Kidney capillary endothelial cell (primary cell): ENCODE results near the gene APOBEC3A.
A peak's percentile ranks its signal among the peaks of the same experiment; 100 is the strongest.

Experiments used
- DNase-seq: peaks from one replicate; pipeline ENCODE4 v3.0.0-alpha.2; 2018; ENCODE audit warnings: low spot score

The APOBEC3A gene

GRCh38 chr22:38957046-38957770, at the start of gene APOBEC3A:
TSS of gene APOBEC3A (plus strand) at chr22:38957609. CDS start at chr22:38957692, 83 bp downstream.
- DNase-seq = no peak

- DNase-seq = no peak
These were observed 49.6 kb upstream of the APOBEC3A start for GRCh38 chr22:38907767-38908166.

- DNase-seq = no peak
These were observed 46.0 kb upstream of the APOBEC3A start for GRCh38 chr22:38911434-38911833.

GRCh38 chr22:38919631-38920190, 37.7 kb upstream of the APOBEC3A start:
- no peak for DNase-seq

- no peak for DNase-seq
These were observed 36.3 kb upstream of the APOBEC3A start for GRCh38 chr22:38921120-38921519.

- DNase-seq = no peak
These were observed 35.6 kb upstream of the APOBEC3A start for GRCh38 chr22:38921806-38922205.

GRCh38 chr22:38923463-38924346, 33.7 kb upstream of the APOBEC3A start:
- no peak for DNase-seq

- DNase-seq = peak; percentile 31
These were observed 33.0 kb upstream of the APOBEC3A start for GRCh38 chr22:38924347-38924952.

- DNase-seq = no peak
These were observed 31.8 kb upstream of the APOBEC3A start for GRCh38 chr22:38925571-38926041.

GRCh38 chr22:38927033-38927781, 30.2 kb upstream of the APOBEC3A start:
- peak; percentile 27 for DNase-seq

GRCh38 chr22:38930512-38930911, 26.9 kb upstream of the APOBEC3A start:
- no peak for DNase-seq

GRCh38 chr22:38935023-38935422, 22.4 kb upstream of the APOBEC3A start:
- no peak for DNase-seq

GRCh38 chr22:38935616-38936015, 21.8 kb upstream of the APOBEC3A start:
- no peak for DNase-seq

GRCh38 chr22:38936562-38936961, 20.8 kb upstream of the APOBEC3A start:
- DNase-seq = no peak

- no peak for DNase-seq
These were observed 20.4 kb upstream of the APOBEC3A start for GRCh38 chr22:38937036-38937435.

- no peak for DNase-seq
These were observed 19.9 kb upstream of the APOBEC3A start for GRCh38 chr22:38937541-38937940.

GRCh38 chr22:38938221-38938620, 19.2 kb upstream of the APOBEC3A start:
- DNase-seq = no peak

GRCh38 chr22:38938925-38939324, 18.5 kb upstream of the APOBEC3A start:
- no peak for DNase-seq

GRCh38 chr22:38940811-38941384, 16.5 kb upstream of the APOBEC3A start:
- no peak for DNase-seq

- no peak for DNase-seq
These were observed 15.9 kb upstream of the APOBEC3A start for GRCh38 chr22:38941488-38941987.

- no peak for DNase-seq
These were observed 14.7 kb upstream of the APOBEC3A start for GRCh38 chr22:38942702-38943101.
